GM12878 (cell line): Measurements from ENCODE around the gene KAT2B. TPM values are rescaled to one million over a fixed set of nuclear protein-coding genes. Genes with fewer than 3 reads are reported as not detected.

Source experiments
- ATF7 ChIP-seq: fragments of 450-650 bp; IDR thresholded peaks from 2 replicates; pipeline ENCODE4 v1.6.1; 2016; ENCODE audit warnings: low read depth, mild to moderate bottlenecking
- CBX5 ChIP-seq: sonication (generic); IDR thresholded peaks from 2 replicates; pipeline ENCODE4 v1.6.1; 2016; ENCODE audit warnings: low read depth, moderate library complexity, mild to moderate bottlenecking, inconsistent platforms
- CHD4 ChIP-seq: fragments of 200-600 bp; sonication (generic); IDR thresholded peaks from 2 replicates; pipeline ENCODE4 v1.6.1; 2016; ENCODE audit warnings: mild to moderate bottlenecking
- EED ChIP-seq: sonication (generic); IDR thresholded peaks from 2 replicates; pipeline ENCODE4 v1.6.1; 2016; ENCODE audit warnings: antibody characterized with exemption, low read depth
- ETV6 ChIP-seq, 2 experiments: fragments of 450-650 bp in 1 of 2; IDR thresholded peaks in 1 of 2; conservative IDR thresholded peaks in 1 of 2; 2 replicates each; pipeline ENCODE4 v1.6.1; 2014; ENCODE audit warnings: antibody characterized with exemption in 1 of 2, borderline replicate concordance in 1 of 2, low read depth in 1 of 2, mild to moderate bottlenecking in 1 of 2, moderate library complexity in 1 of 2
- HDAC6 ChIP-seq: fragments of 200-600 bp; sonication (generic); IDR thresholded peaks from one replicate; pipeline ENCODE4 v1.8.0; 2017; ENCODE audit warnings: antibody characterized with exemption; ENCODE audit not compliant: unreplicated experiment
- PAX8 ChIP-seq: fragments of 450-650 bp; IDR thresholded peaks from 2 replicates; pipeline ENCODE4 v1.6.1; 2017; ENCODE audit warnings: mild to moderate bottlenecking, moderate library complexity
- RFX5 ChIP-seq: IDR thresholded peaks from 2 replicates; pipeline ENCODE4 v1.6.1; 2011; ENCODE audit warnings: low read depth, low read length, improper control_type of control experiment
- SMAD5 ChIP-seq: IDR thresholded peaks from 2 replicates; pipeline ENCODE4 v1.6.1; 2016; ENCODE audit warnings: antibody characterized with exemption, low read depth
- ZNF24 ChIP-seq: fragments of 450-650 bp; IDR thresholded peaks from 2 replicates; pipeline ENCODE4 v1.6.1; 2017; ENCODE audit warnings: antibody characterized with exemption, mild to moderate bottlenecking
- polyA plus RNA-seq, 11 experiments: library from polyadenylated mRNA; depleted of rRNA in 4 of 11; unstranded in 6 of 11; stranded (reverse) in 5 of 11; fragments of >200 nt; fragmentation: Nextera tagmentation in 4 of 11; fragmentation: Illumina TruSeq in 1 of 11; extraction: Ambion mirVana in 4 of 11; extraction: Trizol in 1 of 11; gene quantifications; 1 replicate in 1 of 11; 2 replicates in 10 of 11; pipeline versions ENCODE4 v1.2.1 to v1.2.3, GENCODE V29; 2011 to 2016; ENCODE audit warnings: inconsistent platforms in 2 of 11, missing spikeins in 2 of 11, low read depth in 1 of 11
- total RNA-seq, 4 experiments: library from RNA; depleted of rRNA in 3 of 4; stranded (reverse); fragments of >200 nt in 3 of 4; fragmentation: Illumina TruSeq in 1 of 4; extraction: Trizol in 1 of 4; gene quantifications; 2 replicates each; pipeline versions ENCODE4 v1.2.1 to v1.2.3, GENCODE V29; 2013 to 2021
- TF ChIP-seq, protein P1 (sequence below): fragments of 450-650 bp; IDR thresholded peaks from 2 replicates; pipeline ENCODE4 v1.6.1; 2017; ENCODE audit warnings: antibody characterized with exemption, mild to moderate bottlenecking, moderate library complexity
- TF ChIP-seq, protein P2 (sequence below): fragments of 150-350 bp; IDR thresholded peaks from 2 replicates; pipeline ENCODE4 v1.6.1; 2014; ENCODE audit warnings: mild to moderate bottlenecking, low read depth, low read length
- TF ChIP-seq, protein P3 (sequence below): fragments of 450-650 bp; IDR thresholded peaks from 2 replicates; pipeline ENCODE4 v1.6.1; 2016; ENCODE audit warnings: mild to moderate bottlenecking, moderate library complexity, borderline replicate concordance

KAT2B gene
- total and polyA plus RNA-seq, 10 of the 15 experiments (the other 5 are each of a cell fraction or from before 2014, with no cell fraction given) = 2.9 to 15.2 (median 10.2) TPM

DNA sequence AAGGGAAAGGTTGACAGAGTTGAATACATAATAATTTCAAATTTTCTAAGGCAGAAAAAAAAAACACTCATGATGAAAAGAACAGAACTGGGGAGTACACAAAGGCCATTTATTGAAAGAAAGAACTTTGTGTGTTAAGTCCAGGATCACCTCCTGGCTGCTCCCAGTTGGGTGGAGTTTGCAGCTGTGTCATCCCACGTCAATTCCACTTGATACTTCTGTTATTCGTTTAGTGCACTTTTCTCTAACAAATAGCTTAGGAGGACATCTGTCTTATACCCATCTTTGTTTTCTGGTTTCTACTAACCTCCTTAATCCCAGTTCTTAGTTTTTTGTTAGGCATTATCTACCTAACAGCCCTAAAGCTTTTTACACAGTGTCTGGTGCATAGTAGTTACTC, 101.1 kb downstream of the KAT2B start (continued):
- TF ChIP-seq, protein P1, sequence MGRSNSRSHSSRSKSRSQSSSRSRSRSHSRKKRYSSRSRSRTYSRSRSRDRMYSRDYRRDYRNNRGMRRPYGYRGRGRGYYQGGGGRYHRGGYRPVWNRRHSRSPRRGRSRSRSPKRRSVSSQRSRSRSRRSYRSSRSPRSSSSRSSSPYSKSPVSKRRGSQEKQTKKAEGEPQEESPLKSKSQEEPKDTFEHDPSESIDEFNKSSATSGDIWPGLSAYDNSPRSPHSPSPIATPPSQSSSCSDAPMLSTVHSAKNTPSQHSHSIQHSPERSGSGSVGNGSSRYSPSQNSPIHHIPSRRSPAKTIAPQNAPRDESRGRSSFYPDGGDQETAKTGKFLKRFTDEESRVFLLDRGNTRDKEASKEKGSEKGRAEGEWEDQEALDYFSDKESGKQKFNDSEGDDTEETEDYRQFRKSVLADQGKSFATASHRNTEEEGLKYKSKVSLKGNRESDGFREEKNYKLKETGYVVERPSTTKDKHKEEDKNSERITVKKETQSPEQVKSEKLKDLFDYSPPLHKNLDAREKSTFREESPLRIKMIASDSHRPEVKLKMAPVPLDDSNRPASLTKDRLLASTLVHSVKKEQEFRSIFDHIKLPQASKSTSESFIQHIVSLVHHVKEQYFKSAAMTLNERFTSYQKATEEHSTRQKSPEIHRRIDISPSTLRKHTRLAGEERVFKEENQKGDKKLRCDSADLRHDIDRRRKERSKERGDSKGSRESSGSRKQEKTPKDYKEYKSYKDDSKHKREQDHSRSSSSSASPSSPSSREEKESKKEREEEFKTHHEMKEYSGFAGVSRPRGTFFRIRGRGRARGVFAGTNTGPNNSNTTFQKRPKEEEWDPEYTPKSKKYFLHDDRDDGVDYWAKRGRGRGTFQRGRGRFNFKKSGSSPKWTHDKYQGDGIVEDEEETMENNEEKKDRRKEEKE = no peak
- no peak for TF ChIP-seq ETV6 (conservative IDR thresholded peaks at IDR 0.05 in 1 of 2, IDR thresholded peaks at IDR 0.05 in 1 of 2; ENCODE audit: borderline replicate concordance in 1 of 2, low read depth in 1 of 2)
- no peak for TF ChIP-seq PAX8
- TF ChIP-seq EED = no peak
- no peak for TF ChIP-seq CHD4
- TF ChIP-seq HDAC6 = no peak
- no peak for TF ChIP-seq ATF7
- TF ChIP-seq RFX5 = no peak
- TF ChIP-seq, protein P2, sequence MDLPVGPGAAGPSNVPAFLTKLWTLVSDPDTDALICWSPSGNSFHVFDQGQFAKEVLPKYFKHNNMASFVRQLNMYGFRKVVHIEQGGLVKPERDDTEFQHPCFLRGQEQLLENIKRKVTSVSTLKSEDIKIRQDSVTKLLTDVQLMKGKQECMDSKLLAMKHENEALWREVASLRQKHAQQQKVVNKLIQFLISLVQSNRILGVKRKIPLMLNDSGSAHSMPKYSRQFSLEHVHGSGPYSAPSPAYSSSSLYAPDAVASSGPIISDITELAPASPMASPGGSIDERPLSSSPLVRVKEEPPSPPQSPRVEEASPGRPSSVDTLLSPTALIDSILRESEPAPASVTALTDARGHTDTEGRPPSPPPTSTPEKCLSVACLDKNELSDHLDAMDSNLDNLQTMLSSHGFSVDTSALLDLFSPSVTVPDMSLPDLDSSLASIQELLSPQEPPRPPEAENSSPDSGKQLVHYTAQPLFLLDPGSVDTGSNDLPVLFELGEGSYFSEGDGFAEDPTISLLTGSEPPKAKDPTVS = no peak
- no peak for TF ChIP-seq SMAD5
- TF ChIP-seq, protein P3, sequence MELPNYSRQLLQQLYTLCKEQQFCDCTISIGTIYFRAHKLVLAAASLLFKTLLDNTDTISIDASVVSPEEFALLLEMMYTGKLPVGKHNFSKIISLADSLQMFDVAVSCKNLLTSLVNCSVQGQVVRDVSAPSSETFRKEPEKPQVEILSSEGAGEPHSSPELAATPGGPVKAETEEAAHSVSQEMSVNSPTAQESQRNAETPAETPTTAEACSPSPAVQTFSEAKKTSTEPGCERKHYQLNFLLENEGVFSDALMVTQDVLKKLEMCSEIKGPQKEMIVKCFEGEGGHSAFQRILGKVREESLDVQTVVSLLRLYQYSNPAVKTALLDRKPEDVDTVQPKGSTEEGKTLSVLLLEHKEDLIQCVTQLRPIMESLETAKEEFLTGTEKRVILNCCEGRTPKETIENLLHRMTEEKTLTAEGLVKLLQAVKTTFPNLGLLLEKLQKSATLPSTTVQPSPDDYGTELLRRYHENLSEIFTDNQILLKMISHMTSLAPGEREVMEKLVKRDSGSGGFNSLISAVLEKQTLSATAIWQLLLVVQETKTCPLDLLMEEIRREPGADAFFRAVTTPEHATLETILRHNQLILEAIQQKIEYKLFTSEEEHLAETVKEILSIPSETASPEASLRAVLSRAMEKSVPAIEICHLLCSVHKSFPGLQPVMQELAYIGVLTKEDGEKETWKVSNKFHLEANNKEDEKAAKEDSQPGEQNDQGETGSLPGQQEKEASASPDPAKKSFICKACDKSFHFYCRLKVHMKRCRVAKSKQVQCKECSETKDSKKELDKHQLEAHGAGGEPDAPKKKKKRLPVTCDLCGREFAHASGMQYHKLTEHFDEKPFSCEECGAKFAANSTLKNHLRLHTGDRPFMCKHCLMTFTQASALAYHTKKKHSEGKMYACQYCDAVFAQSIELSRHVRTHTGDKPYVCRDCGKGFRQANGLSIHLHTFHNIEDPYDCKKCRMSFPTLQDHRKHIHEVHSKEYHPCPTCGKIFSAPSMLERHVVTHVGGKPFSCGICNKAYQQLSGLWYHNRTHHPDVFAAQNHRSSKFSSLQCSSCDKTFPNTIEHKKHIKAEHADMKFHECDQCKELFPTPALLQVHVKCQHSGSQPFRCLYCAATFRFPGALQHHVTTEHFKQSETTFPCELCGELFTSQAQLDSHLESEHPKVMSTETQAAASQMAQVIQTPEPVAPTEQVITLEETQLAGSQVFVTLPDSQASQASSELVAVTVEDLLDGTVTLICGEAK = no peak
- no peak for TF ChIP-seq ZNF24
- no peak for TF ChIP-seq CBX5
